Urinary bladder (tissue), 4 donors: ENCODE measurements around the gene SGPP2. TPM values are rescaled to one million over a fixed set of nuclear protein-coding genes. Genes with fewer than 3 reads are reported as not detected.
"Not testable (repeated sequence)": the region's sequence is repeated elsewhere in the genome, so short reads cannot be mapped to it uniquely, and the experiment has no call there.

Source experiments
- DNase-seq: peaks from one replicate; pipeline ENCODE4 v3.0.0-alpha.2; 2015; ENCODE audit errors: extremely low spot score
- H3K27ac ChIP-seq: one replicate; pipeline ENCODE4 v1.5.1; 2013; ENCODE audit warnings: low read depth, mild to moderate bottlenecking, moderate library complexity
- H3K36me3 ChIP-seq: one replicate; pipeline ENCODE4 v1.6.1; 2013; ENCODE audit warnings: mild to moderate bottlenecking, moderate library complexity; ENCODE audit not compliant: insufficient read depth
- H3K4me1 ChIP-seq: one replicate; pipeline ENCODE4 v1.6.1; 2013; ENCODE audit warnings: mild to moderate bottlenecking, moderate library complexity; ENCODE audit not compliant: insufficient read depth
- H3K4me3 ChIP-seq: one replicate; pipeline ENCODE4 v1.5.1; 2013; ENCODE audit warnings: low read depth, low read length
- WGBS: extraction: QIAGEN DNeasy Blood & Tissue Kit; methylation state at CpG from one replicate; pipeline ENCODE4 v1.1.7; 2013; 5-methylcytosine and 5-hydroxymethylcytosine counted together
- polyA plus RNA-seq: library from polyadenylated mRNA; stranded (reverse); fragments of 200-250 nt; gene quantifications from one replicate; pipeline ENCODE4 v1.2.3, GENCODE V29; 2013
- total RNA-seq: library from RNA; depleted of rRNA; stranded (reverse); fragments of >200 nt; gene quantifications from one replicate; pipeline ENCODE4 v1.2.3, GENCODE V29; 2014
- donor health status: healthy with polysubstance abuse.
- donor health status: healthy.

SGPP2 gene
- total and polyA plus RNA-seq, 2 donors, result 1.9 to 3.5 TPM

GRCh38 chr2:222435400-222436039 is 11.2 kb downstream of the SGPP2 start:
- not testable (repeated sequence) for H3K4me1 ChIP-seq, H3K4me3 ChIP-seq, H3K36me3 ChIP-seq, DNase-seq, H3K27ac ChIP-seq
- 86% methylated on average over 6 of the region's 6 CpGs for WGBS

DNA sequence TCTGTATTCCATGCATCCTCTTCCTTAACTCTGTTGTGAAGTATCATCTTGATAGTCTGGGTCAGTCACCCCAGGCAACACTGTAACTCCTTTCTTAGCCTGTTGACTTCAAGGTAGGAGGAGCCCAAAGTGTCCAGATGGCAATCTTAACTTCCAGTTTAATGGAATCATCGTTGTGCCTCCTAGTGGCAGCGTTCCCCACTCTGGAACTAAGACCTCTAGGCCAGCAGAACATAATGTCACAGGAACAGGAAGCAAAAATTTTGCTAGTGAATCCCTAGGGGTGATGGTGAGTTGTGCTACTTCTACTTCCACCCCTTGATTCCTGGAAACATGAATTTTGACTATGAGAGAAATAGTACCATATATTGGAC is 11.7 kb downstream of the SGPP2 start:
- no peak overlapping the region for H3K4me3 ChIP-seq
- no peak for DNase-seq
- no peak overlapping the region for H3K27ac ChIP-seq
- no peaks in the 10 kb centered on the region for H3K36me3 ChIP-seq
- 73% methylated on average over 2 of the region's 2 CpGs for WGBS
- H3K4me1 ChIP-seq, result no peaks in the 10 kb centered on the region

- H3K4me3 ChIP-seq, result no peak overlapping the region
- no peaks in the 10 kb centered on the region for H3K4me1 ChIP-seq
- DNase-seq, result no peak
- no peak overlapping the region for H3K27ac ChIP-seq
- no peaks in the 10 kb centered on the region for H3K36me3 ChIP-seq
- 91% methylated on average over 1 of the region's 1 CpG for WGBS
These were observed 15.3 kb downstream of the SGPP2 start for GRCh38 chr2:222439692-222440091.

- 53% methylated on average over 4 of the region's 4 CpGs for WGBS
These were observed 16.5 kb downstream of the SGPP2 start for GRCh38 chr2:222440673-222441422.

DNA sequence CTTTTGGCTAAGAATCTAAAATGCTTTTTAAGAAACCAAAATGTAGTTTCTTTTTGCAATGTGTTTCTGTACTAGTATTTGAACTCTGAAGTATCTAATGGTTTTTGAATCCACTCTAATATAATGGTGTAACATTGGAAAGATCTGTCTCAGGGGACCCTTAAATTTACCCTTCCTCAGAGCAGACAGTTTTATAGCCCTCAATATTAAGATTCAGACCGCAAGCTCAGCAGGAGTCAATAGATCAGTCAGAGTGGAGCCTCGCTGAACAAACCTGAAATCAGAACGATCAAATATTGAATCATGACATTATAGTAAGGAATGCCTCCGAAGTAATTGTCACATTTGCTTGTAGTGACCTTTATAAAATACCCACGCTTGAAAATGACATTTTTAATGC is 18.3 kb downstream of the SGPP2 start:
- no peak for DNase-seq
- WGBS, result 59% methylated on average over 5 of the region's 5 CpGs

More at GRCh38 chr2:222440673-222441422, 16.5 kb downstream of the SGPP2 start:
- H3K4me1 ChIP-seq, result no peaks in the 10 kb centered on the region
- no peak for DNase-seq
- no peak overlapping the region for H3K4me3 ChIP-seq
- H3K36me3 ChIP-seq, result no peaks in the 10 kb centered on the region
- H3K27ac ChIP-seq, result no peak overlapping the region

GRCh38 chr2:222445227-222445626 is 20.9 kb downstream of the SGPP2 start:
- Histone ChIP-seq H3K4me1 (no peaks in the 10 kb centered on the region), H3K27ac (no peak overlapping the region), H3K4me3 (no peak overlapping the region), H3K36me3 (no peaks in the 10 kb centered on the region)
- no peak for DNase-seq
- 86% methylated on average over 1 of the region's 1 CpG for WGBS

More for the DNA sequence above, 18.3 kb downstream of the SGPP2 start:
- Histone ChIP-seq H3K36me3 (no peaks in the 10 kb centered on the region), H3K27ac (no peak overlapping the region), H3K4me3 (no peak overlapping the region), H3K4me1 (no peaks in the 10 kb centered on the region)

DNA sequence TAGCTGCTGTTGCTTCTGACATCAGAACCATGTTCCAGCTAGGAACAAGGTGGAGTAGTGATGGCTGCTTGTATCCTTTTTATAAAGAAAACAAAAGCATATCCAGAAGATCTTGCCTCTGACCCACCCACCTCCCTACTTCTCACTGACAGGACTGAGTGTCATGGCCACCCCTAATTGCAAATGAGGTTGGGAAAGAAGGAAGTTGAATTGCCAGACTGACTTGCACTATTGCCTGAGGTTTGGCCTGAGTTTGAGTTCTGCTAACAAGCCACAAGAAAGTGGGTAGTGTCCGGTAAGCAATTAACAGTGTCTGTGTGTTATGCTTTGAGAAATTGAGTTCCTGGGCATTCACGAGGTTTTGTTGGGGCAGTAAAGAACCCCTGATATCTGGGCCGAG is 22.8 kb downstream of the SGPP2 start:
- Histone ChIP-seq H3K4me3 (no peak overlapping the region), H3K27ac (no peak overlapping the region), H3K36me3 (no peaks in the 10 kb centered on the region), H3K4me1 (no peaks in the 10 kb centered on the region)
- 87% methylated on average over 3 of the region's 3 CpGs for WGBS
- DNase-seq, result no peak

- no peak overlapping the region for H3K27ac ChIP-seq
- no peaks in the 10 kb centered on the region for H3K4me1 ChIP-seq
- no peak for DNase-seq
- 16% methylated on average over 8 of the region's 8 CpGs for WGBS
- H3K36me3 ChIP-seq, result no peaks in the 10 kb centered on the region
- H3K4me3 ChIP-seq, result no peak overlapping the region
These were observed 24.4 kb downstream of the SGPP2 start for GRCh38 chr2:222448748-222449181.

DNA sequence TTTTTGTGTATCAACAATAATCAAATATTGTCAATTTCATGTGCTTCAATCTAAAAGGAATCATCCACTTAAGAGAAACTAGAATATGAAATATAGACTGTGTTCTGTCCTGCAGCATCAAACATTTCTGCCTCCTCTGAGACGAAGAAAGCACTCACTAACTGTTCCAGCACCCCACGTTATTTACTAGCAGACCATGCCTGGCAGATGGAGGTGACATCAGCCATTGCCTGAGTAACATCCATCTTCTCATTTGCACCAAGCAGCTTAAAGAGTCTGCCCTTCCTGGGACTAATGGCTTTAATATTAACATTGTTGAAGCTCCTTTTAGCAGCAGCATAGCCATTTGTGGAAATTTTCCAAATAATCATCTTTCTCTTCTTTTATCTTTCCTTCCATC is 25.7 kb downstream of the SGPP2 start:
- Histone ChIP-seq H3K27ac (no peak overlapping the region), H3K4me3 (no peak overlapping the region), H3K36me3 (no peaks in the 10 kb centered on the region), H3K4me1 (no peaks in the 10 kb centered on the region)
- no peak for DNase-seq
- WGBS, result 73% methylated on average over 2 of the region's 2 CpGs

DNA sequence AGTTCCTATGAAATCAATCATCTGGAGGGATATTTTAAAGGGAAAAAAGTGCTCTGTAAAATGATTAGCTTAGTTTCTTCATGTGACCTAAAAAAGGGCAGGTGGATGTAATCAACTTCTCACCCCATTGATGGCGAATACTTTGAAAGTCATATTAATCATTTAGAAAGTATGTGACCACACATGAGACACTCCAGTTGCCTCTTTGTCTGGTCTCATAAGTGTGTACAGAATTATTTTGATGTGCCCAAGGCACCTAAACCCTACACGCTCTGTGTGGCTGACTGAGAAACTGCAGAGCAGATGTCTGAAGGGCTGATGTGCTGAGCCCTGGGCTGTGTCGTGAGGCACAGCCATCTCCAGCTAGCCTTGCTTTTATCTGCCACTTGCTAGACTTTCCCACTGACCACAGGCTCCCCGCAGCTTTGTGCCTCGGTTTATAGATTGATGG is 26.9 kb downstream of the SGPP2 start:
- DNase-seq, result no peak
- WGBS, result 54% methylated on average over 5 of the region's 5 CpGs
- H3K27ac ChIP-seq, result no peak overlapping the region
- H3K4me1 ChIP-seq, result no peaks in the 10 kb centered on the region
- no peaks in the 10 kb centered on the region for H3K36me3 ChIP-seq
- H3K4me3 ChIP-seq, result no peak overlapping the region

DNA sequence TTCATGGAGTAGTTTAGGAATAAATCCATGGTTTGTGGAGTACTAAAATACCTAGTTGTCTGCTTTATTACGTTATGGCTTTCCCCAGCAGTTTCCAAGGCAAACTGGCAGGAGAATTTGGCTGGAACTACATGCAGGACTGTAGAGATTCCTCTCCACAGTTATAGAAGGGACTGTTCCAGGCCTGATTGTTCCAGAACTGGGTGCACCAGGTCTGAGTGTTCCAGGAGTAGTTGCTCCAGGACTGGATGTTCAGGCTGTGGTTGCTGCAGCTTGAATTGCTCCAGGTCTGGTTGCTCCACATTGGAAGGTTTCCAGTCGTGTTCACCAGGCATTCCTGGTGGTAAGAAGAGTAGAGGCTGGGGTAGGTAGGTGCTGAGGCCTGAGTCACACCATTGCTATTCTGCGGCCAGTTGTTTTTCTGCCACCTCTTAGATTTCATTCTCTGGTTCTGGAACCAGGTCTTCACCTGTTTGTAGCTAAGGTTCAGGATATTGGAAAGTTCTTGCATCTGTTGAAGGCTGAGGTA is 28.1 kb downstream of the SGPP2 start:
- 78% methylated on average over 3 of the region's 3 CpGs for WGBS
- DNase-seq, result no peak
- Histone ChIP-seq H3K36me3 (no peaks in the 10 kb centered on the region), H3K4me1 (no peaks in the 10 kb centered on the region), H3K27ac (no peak overlapping the region), H3K4me3 (no peak overlapping the region)

DNA sequence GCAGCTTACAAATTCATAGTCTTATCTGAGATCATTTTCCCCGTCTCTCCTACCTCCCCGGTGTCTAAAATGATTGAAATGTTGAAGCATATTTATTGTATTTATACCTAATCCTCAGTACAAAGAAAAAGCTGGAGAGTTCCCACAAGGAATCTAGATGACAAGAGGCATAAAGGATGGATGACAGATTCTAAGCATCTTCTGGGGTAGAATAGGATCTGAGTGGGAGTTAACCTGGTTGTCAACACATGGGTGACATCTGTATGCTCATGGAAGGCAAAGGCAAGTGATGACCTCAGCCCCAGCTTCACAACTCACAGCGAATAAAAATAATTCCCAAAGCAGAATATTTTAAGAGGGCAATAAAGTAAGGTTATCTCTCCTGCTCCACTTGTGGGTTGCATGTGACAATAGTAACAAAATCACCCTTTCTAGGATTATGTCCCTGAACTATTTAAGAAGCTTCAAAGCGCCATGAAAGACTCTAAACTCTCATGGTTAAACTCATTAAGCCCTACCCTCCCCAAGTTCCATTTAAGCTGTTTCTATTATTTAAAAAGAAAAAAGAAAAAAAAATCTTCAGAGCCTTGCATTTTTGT is 32.2 kb downstream of the SGPP2 start:
- 82% methylated on average over 4 of the region's 4 CpGs for WGBS
- no peak overlapping the region for H3K4me3 ChIP-seq
- no peak overlapping the region for H3K27ac ChIP-seq
- H3K4me1 ChIP-seq, result no peaks in the 10 kb centered on the region
- H3K36me3 ChIP-seq, result no peaks in the 10 kb centered on the region
- no peak for DNase-seq

DNA sequence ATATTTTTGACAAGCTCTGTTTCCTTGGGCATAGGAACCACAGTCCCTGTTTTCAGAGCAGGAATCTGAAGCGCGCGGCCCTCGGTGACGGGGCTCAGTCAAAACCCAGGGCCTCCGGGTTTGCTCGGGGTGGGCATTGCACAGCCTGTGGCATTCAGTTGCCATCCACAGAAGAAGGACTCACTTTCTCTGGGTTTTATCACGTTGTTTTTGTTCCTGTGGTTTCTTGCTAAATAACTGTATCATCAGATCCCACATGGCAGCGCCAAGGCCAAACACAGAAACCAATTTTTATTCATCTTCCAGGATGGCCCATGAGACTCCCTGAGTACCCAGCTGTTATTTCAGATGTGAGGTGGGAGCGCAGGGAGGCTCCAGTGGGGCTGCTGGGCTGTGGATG is 35.6 kb downstream of the SGPP2 start:
- no peaks in the 10 kb centered on the region for H3K4me1 ChIP-seq
- no peak overlapping the region for H3K4me3 ChIP-seq
- H3K27ac ChIP-seq, result no peak overlapping the region
- 95% methylated on average over 10 of the region's 10 CpGs for WGBS
- H3K36me3 ChIP-seq, result no peaks in the 10 kb centered on the region
- no peak for DNase-seq

GRCh38 chr2:222465746-222466145 is 41.4 kb downstream of the SGPP2 start:
- H3K4me1 ChIP-seq, result no peaks in the 10 kb centered on the region
- WGBS, result 70% methylated on average over 3 of the region's 3 CpGs
- DNase-seq, result no peak
- H3K27ac ChIP-seq, result no peak overlapping the region
- no peak overlapping the region for H3K4me3 ChIP-seq
- no peaks in the 10 kb centered on the region for H3K36me3 ChIP-seq
